Gastroesophageal sphincter (tissue), 3 donors: ENCODE results near the gene FAM117A.

Source experiments
- CTCF ChIP-seq, 4 experiments: fragments of 200-600 bp in 2 of 4; fragments of 450-650 bp in 2 of 4; sonication (generic) in 1 of 4; IDR thresholded peaks; one replicate each; pipeline ENCODE4 v1.5.1; 2017 to 2019; ENCODE audit warnings: antibody characterized with exemption in 4 of 4, mild to moderate bottlenecking in 2 of 4, moderate library complexity in 2 of 4
- EP300 ChIP-seq: sonication (generic); formaldehyde crosslinking; IDR thresholded peaks from one replicate; pipeline ENCODE4 v1.6.1; 2017; ENCODE audit warnings: antibody characterized with exemption, mild to moderate bottlenecking
- POLR2A ChIP-seq, 2 donors: fragments of 450-650 bp; IDR thresholded peaks; one replicate each; pipeline ENCODE4 v1.6.1; 2017; ENCODE audit warnings: antibody characterized with exemption in 2 of 2, mild to moderate bottlenecking in 2 of 2, moderate library complexity in 1 of 2
- POLR2AphosphoS5 ChIP-seq: sonication (generic); formaldehyde crosslinking; IDR thresholded peaks from one replicate; pipeline ENCODE4 v1.6.1; 2017; ENCODE audit warnings: antibody characterized with exemption

DNA sequence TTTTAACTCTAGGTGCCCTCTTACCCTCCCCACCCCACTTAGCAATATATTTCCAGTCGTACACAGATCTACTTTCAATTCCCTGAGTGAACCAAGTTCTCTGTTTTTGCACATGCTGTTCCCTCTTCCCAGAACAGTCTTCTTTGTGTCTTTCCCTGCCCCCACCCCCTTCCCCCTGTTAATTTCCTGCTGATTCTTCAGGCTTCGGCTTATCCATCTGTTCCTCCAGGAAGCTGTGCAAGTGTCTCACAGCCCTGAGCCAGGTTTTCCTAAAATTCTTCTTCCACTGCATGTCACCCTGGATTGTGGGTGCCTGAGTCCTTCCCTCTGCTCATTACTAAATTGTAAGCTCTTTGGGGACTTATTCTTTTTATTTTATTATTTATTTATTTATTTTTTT, 73.7 kb downstream of the FAM117A start:
- TF ChIP-seq POLR2A (IDR thresholded peaks at IDR 0.05) (no peak), POLR2AphosphoS5 (no peak), CTCF (IDR thresholded peaks at IDR 0.05) (no peak), EP300 (no peak)
